Superior temporal gyrus (tissue), 1 donor: ENCODE data around the gene RPP40.
"Not testable (repeated sequence)": the region's sequence is repeated elsewhere in the genome, so short reads cannot be mapped to it uniquely, and the experiment has no call there.

Source experiments
- DNase-seq: peaks from one replicate; pipeline ENCODE4 v3.0.0-alpha.2; 2016; ENCODE audit errors: extremely low spot score

RPP40 gene, protein sequence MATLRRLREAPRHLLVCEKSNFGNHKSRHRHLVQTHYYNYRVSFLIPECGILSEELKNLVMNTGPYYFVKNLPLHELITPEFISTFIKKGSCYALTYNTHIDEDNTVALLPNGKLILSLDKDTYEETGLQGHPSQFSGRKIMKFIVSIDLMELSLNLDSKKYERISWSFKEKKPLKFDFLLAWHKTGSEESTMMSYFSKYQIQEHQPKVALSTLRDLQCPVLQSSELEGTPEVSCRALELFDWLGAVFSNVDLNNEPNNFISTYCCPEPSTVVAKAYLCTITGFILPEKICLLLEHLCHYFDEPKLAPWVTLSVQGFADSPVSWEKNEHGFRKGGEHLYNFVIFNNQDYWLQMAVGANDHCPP

DNA sequence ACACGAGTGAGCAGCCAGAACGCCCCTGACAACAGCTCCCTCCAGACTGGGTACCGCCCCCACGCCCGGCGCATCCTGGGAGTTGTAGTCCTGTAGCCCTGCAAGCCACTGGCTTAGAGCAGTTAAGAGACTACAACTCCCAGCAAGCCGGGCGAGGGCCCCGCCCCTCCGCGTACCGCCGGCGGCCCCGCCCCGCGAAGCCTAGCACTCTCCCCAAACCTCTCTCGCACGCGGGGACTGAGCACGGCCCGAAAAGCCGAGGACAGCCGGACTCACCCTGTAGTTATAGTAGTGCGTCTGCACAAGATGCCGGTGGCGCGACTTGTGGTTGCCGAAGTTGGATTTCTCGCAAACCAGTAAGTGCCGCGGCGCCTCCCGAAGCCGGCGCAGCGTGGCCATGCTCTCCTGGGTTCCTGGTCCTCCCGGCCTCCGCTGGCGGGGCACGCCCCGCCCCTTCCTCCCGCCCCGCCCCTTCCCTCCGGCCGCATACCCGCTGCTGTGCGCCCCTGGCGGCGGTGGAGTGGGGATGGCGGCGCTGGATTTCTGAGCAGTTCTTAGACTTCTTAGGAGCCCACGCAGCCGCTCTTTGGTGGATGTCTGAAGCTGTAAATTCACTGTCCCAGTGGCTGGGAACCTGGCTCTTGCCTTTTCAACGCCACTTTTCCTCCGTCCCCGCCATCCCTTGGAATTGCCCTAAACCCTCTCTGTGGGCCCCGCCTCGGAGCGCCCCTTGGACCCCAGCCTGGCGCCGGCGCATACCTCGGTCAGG, at the start of gene RPP40:
Gene RPP40, minus strand, starts transcription at position 434 of the 769 bp plus-strand sequence. Its CDS starts 35 bp downstream, at position 399.
- peak; percentile 95 for DNase-seq

DNA sequence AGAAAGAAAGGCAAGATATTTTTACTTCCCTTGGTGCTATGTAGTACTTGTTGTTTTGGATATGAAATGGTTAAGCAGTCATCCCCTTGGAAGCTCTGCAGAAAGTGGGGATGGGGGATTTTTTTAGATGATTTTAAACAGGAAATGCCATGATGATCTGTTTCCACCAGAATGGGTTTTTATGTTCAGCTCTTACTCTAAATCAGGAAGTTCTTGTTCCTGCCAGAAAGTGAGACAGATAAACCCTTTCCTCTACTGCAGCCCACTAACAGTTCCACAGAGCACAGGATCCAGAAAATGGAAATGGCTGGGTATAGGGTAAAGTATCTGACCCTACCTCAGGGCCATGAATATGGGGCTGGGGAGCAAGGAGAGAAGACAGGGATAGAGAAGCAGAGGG, 49.2 kb upstream of the RPP40 start:
- no peak for DNase-seq

DNA sequence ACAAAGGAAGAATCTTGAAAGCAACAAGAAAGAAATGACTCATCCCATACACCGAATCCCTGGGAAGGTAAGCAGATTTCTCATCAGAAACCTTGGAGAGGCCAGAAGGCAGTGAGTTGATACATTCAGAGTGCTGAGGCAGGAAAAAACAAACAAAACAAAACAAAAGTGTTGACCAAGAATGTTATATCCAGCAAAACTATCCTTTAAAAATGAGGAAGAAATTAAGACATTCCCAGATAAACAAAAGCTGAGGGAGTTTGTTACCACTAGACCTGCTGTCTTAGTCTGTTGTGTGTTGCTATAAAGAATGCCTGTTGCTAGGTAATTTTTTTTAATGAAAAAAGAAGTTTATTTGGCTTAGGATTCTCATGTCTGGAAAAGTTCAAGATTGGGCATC, 47.6 kb upstream of the RPP40 start:
- DNase-seq: no peak

DNA sequence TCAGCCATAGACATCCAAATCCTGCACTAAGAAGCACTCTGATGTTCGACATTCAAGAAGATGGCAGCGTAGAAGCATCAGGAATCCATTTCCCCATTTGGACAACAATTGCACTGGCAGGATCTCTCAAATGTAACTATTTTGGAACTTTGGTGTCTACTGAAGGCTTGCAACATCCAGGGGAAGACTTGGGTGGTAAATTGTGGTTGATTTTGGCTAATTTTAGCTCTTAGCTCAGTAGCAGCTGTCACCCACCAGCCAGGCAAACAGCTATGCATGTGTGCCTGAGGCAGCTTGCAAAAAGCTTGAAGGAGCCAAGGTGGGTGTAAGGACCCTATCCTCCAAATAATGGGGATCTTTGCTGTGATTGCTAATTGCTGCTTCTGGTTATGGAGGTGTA, 46.2 kb upstream of the RPP40 start:
- DNase-seq: no peak

DNA sequence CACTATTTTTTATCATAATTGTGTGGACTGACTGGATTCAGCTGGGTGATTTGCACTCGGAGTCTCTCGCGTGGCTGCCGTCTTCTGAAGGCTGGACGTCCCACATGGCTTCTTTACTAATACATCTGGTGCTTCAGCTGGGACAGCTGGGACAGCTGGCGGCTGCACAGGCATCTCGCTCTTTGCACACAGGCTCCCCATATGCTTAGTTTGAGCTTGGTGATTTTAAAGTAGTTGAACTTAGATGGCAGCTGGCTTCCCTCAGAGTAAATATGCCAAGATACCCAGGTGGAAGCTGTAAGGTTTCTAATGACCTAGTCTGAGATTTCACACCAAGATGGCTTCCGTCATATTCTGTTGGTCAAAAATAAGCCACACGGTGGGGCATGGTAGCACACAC, 42.6 kb upstream of the RPP40 start:
- no peak for DNase-seq

DNA sequence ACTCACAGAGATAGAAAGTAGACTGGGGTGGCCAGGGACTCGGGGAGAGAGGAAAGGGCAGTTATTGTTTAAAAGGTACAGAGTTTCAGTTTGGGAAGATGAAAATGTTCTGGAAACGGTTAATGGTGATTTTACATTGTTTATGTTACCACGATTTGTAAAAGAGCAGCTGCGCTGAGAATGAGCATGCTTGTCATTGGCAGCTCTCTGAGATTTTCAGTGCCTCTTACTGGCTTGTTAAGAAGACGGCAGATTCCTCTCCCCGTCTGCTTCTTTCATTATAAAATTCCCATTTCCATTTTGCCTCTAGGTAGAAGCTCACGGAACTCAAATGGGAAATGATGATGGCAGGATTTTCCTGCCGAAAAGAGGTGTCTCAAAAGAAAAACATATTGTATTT, 41.6 kb upstream of the RPP40 start:
- no peak for DNase-seq

DNA sequence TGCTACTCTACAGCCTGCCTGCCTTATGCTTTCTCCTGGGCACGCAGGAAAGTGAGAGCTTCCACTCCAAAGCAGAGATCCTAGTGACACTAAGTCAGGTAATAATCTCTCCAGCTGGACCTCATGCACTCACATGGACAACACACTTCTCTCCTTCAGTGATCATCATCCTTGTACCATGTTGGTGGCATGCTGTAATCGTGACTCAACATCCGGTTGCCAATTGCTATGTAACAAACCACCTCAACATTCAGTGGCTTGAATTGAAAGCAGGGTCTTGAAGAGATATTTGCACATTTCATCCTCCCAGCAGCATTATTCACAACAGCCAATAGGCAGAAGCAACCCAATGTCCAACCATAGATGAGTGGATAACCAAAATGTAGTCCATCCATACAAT, 41.0 kb upstream of the RPP40 start:
- DNase-seq: no peak

DNA sequence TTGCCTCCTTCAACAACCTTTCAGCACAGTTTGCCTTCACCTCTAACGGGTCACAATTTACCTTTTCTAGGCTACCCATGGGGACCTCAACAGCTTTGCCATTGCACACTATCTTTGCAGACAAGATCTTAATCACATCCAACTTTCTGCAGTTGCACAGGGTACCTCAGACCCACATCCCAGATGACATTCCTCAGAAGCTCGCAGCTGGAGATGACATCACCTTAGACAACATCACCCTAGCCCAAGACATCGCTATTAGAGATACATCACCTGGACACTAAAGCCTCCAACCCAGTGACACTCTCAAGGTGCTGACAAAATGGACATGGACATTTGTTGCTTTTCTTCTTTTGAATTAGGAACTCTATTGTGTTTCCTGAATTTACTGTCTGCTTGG, 38.6 kb upstream of the RPP40 start:
- no peak for DNase-seq

DNA sequence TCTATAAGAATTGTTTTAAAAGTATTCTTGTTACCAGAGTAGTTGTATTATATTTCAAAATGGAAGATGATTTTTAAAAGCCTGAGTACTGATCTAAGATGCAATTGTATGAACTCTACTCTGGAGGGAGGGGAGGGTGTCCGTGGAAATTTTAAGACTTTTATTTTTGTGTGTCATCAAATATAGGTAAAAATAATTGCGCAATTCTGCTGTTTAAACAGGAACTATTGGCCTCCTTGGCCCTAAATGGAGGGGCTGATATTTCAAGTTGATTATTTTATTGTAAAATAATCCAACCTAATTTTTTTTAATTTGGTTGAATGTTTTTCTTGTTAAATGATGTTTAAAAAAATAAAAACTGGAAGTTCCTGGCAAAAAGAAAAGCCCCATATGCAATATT, 38.1 kb upstream of the RPP40 start:
- DNase-seq: no peak

DNA sequence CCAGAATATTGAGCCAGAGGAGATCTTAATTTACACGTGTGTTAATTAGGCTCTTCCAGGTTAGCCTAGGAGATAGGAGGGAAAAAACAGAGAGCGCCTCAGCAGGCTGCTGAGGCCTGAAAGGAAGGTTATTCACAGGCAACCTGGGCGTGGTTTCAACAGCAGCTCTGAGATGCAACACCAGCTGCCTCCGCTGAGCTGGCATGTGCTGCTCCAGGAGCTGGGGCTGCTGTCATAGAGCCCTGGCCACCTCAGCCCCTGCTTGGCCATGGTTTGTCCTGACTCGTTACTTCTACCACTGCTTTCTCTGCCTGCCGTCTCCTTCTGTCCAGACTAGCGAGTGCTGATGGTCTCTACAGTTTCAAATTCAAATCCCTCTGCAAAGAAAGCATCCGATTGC, 32.4 kb upstream of the RPP40 start:
- DNase-seq: no peak

DNA sequence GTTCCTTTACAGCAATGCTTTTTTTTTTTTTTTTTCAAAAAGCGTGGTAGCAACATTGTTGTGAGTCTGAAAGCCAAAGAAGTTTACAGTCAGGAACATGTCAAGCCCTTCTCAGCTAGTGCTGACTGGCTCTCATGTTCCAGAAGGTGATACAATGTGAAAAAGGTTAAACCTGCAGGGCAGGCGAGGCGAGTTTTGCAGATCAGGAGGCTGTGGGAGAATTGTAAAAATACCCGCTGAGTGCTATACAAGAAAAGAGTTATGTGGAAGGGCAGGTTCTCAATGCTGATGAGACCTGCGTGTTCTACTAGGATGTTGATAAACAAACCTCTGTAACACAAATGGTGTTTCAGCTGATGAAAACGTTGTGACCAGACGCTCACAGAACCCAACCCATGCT, 30.9 kb upstream of the RPP40 start:
- DNase-seq: no peak

DNA sequence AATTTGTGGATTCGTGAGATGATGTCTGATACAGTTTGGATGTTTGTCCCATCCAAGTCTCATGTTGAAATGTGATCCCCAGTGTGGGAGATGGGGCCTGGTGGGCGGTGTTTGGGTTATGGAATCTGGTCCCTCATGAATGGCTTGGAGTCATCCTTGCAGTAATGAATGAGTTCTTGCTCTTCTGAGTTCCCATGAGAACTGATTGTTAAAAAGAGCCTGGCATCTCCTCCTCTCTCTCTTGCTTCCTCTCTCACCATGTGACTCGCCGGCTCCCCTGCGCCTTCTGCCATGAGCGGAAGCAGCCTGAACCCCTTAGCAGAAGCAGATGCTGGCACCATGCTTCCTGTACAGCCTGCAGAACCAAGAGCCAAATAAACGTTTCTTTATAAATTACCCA, 30.5 kb upstream of the RPP40 start:
- no peak for DNase-seq

DNA sequence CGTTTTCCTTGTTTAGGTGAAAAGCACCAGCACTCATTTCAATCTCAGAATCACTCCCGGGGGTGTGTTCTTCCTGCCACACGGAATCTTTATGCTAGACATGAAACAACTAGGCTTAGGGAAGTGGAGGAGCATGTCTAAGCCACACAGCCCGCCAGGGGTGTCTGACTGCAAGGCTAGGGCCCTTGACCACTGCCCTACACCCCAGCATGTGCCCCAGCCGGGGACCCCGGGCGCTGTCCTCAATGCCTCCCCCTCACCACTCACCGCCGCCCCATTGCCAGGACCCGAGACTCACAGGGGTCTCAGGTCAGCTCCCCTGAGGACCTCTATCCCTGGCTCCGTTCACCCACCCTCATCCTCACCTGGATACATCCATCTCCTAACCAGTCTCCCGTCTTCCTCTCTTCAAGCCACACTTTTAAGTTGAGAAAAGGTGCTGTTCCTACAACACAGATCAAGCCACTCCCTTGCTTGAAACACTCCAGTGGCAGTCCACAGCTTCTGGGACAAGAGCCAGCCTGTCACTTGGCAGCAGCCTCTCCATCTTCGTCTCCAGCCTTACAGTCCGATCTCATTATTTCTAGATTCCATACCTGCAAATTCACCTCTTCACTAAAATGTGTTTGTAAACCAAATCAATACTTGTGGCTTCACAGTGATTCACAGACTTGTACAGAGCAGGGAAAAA, 29.5 kb upstream of the RPP40 start:
- not testable (repeated sequence) for DNase-seq

DNA sequence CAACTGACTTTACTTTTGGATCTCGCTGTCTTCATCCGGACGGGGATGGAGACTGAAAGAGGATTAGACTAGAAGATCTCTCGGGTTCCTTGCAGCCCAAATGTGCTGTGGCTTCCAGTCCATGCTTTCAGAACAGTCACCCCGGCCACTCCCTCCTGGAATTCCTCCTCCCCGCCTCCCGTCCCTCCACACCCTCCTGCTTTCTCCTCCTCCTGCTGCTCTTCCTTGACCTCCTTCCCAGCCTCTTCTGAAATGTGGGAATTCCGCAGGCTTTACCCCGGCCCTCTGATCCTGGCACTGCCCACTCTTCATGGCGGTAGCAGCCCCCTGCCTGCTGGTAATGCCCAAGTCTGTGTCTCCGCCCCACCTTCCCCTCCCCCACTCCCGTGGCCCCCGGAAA, 28.9 kb upstream of the RPP40 start:
- not testable (repeated sequence) for DNase-seq

DNA sequence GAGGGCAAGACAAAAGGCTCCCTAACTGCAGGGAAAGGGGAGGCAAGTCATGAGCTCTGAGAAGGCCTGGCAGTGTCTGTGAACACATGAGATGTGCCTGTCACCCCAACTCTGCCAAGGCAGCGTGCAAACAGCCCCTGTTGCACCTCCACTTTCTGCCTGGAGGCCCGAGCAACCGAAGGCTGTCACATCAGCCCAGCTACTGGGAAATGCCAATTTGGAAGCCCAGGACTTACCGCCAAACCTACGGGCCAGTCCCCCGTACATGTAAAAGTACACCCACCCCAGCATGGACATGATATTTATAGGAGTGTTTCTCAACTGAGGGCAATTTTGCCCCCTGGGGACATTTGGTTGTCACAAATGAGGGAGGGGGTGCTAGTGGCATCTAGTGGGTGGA, 27.3 kb upstream of the RPP40 start:
- no peak for DNase-seq

DNA sequence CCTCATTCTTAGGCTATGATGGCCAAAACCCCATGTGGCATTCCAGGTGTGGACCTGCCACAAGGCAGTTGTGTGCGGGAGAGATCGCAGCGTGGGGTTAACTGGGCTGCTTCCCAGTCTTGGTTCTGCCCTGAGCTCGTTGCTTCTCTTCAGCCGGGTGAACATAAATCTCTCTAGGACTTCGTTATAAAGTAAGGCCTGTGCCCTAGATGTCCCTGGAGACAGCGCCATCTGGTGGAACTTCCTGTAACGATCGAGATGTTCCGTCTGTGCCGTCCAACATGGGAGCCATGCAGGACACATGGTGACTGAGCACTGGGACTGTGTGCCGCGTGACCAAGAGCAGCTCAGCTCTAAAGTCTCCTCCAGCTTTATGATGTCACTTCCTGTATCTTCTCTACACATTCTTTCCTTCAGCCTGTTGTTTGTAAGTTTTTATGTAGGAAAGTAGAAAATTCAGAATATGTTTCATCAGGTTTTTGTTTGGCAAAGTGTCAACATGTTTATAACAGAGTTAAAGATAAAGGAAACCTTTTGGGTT, 26.8 kb upstream of the RPP40 start:
- DNase-seq: peak; percentile 81

DNA sequence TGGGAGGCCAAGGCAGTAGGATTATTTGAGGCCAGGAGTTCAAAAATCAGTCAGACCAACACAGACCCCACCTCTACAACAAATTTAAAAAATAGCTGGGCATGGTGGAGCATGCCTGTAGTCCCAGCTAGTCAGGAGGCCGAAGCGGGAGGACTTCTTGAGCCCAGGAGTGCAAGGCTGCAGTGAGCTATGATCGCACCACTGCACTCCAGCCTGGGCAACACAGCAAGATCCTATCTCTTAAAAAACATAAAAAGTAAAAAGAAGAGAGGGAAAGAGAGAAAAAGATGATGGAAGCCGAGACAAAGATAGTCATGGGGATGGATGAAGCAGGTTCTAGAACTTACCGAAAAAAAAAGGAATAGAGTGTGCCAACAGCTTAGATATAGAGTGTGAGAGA, 25.8 kb upstream of the RPP40 start:
- DNase-seq: no peak

DNA sequence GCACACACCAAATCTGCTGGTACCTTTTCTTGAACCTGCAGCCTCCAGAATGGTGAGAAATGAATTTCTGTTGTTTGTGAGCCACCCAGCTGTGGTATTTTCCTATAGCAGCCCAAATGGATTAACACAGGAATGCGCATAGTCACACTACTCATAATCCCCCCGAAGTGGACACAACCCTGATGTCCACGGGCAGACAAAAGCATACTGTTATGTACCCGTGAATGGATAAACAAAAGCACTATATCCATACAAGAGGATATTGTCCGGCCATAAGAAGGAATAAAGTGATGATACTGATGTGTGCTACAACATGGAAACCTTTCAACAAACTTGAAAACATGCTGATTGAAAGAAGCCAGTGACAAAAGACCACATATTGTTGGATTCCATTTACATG, 25.1 kb upstream of the RPP40 start:
- DNase-seq: no peak

DNA sequence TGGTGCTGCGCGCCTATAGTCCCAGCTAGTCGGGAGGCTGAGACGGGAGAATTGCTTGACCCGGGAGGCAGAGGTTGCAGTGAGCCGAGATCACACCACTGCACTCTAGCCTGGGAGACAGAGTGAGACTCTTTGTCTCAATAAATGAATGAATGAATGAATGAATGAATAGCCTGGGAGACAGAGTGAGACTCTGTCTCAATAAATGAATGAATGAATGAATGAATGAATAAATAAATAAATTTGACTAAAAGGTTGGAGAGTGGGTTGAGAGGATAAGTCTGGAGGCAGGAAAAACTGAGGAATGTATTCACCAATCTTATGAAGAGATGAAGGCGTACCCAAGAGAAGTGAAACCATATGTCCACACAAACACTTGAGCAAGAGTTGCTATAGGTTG, 24.5 kb upstream of the RPP40 start:
- no peak for DNase-seq

DNA sequence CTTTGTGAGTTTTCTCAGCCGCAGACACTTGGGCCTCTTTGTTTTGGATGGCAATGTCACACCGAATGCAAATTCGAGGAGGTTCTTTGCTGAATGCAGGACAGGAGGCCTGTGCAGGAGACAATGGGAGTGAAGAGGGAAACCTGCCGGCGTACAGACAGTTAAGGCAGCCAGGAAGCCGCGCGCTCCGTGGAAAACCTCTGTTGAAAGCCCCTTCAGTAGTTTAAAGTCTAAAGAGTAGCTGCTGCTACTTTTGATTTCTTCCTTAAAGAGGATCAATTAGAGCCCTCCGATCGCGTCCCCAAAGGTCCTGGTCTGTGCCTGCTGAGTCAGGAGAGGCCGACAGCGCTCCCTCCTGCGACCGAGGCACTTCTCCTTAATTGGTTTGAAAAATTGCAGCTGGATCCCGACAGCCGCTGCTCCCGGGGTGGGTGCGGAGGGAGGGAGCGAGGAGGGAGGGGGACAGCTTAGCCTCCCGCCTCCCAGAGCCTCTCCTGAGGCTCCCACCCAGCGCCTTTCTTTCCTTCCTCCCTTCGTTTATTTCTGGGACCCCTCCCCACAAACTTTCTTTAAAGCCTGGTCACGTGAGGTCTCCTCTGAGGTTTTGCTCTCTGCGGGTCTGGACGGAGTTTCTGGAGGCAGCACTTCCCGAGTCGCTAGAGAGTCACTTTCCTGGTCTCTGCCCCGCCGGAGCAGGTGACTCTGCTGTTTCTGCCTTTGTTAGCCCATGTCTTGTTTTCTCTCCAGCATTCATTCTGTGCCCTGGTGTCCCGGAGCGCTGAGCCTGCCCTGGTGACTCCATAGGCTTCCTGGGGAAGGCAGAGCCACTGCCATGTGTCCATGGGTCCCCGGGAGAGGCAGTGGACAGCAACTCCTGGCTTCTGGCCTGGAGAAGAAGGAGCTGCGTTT, 22.3 kb upstream of the RPP40 start:
- no peak for DNase-seq

DNA sequence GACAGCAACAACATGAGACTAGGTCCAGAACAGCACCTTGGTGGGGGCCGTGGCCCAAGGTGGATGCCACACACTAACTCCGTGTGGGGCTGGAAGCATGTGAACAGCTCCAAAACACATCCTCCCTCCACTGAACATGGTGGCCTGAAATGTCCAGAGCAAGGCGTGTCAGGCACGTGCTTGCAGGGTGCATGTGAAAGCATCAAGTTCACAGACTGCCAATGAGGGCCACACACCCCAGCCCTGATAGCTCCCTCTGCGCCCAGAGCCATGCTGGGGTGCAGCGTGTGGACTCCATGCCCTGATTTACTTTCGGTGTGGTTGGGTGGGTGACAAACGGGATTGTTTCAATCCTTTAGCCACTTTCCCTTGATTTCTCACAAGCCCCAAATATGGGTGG, 20.1 kb upstream of the RPP40 start:
- DNase-seq: no peak
